Spleen (tissue), 7 donors: Measurements from ENCODE around the gene SPINK8.
"Not testable (repeated sequence)": the region's sequence is repeated elsewhere in the genome, so short reads cannot be mapped to it uniquely, and the experiment has no call there.

Experiments used
- POLR2A ChIP-seq, 3 donors: fragments of 450-650 bp; IDR thresholded peaks; one replicate each; pipeline ENCODE4 v1.5.1; 2017; ENCODE audit warnings: antibody characterized with exemption in 3 of 3, mild to moderate bottlenecking in 1 of 3
- POLR2AphosphoS5 ChIP-seq, 3 donors: sonication (generic); formaldehyde crosslinking; IDR thresholded peaks; one replicate each; pipeline ENCODE4 v1.5.1; 2017; ENCODE audit warnings: antibody characterized with exemption in 3 of 3
- TF ChIP-seq, protein P1 (sequence below), 11 experiments: fragments of 200-600 bp in 7 of 11; fragments of 450-650 bp in 4 of 11; sonication (generic) in 4 of 11; IDR thresholded peaks in 8 of 11; conservative IDR thresholded peaks in 3 of 11; 1 replicate in 7 of 11; 2 replicates in 4 of 11; pipeline versions ENCODE4 v1.4.0 to v1.8.0; 2016 to 2021; ENCODE audit warnings: antibody characterized with exemption in 11 of 11, inconsistent platforms in 4 of 11, mild to moderate bottlenecking in 1 of 11
- donor health status: DM: no; HTN: no; CAD: no; lungs with moderate emphysema.
- donor health status: DM: no; HTN: no; CAD: no.
- donor health status: DM: no; HTN: no; CAD: no.

DNA sequence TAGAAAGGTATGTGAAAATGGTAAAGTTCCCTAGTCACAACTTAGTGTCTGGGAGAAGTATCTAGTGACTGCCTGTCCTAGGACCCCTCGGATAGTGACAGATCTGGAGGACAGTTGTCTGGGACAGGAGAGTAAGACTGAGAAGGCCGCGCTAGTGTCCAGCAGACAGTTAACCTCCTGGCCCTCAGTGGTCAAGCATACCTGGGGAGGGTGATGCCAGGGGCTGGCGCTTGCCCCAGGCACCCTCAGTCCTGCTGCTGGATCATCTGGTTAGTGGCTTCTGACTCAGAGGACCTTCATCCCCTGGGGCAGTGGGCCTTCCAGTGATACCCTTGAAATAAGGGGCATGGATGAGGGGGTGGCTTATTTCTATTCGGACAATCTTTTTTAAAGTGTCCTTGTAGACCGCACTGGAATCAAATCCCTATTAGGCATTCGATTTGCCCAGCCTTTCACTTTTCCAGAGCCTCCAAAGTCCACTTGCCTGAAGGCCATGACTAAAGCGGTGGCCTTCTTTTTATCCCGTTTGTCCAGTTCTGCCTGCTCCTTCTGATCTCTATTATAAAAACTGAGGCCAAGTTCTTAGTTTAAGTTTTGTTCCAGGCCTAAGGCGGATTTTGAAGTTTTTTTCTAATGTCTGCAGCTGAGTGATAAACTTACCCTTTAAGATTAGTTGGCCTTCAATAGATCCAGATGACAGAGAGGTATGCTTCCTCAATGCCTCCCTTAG, 1.6 kb downstream of the SPINK8 start:
- TF ChIP-seq, protein P1, sequence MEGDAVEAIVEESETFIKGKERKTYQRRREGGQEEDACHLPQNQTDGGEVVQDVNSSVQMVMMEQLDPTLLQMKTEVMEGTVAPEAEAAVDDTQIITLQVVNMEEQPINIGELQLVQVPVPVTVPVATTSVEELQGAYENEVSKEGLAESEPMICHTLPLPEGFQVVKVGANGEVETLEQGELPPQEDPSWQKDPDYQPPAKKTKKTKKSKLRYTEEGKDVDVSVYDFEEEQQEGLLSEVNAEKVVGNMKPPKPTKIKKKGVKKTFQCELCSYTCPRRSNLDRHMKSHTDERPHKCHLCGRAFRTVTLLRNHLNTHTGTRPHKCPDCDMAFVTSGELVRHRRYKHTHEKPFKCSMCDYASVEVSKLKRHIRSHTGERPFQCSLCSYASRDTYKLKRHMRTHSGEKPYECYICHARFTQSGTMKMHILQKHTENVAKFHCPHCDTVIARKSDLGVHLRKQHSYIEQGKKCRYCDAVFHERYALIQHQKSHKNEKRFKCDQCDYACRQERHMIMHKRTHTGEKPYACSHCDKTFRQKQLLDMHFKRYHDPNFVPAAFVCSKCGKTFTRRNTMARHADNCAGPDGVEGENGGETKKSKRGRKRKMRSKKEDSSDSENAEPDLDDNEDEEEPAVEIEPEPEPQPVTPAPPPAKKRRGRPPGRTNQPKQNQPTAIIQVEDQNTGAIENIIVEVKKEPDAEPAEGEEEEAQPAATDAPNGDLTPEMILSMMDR (IDR thresholded peaks at IDR 0.05 in 8 of 11, conservative IDR thresholded peaks at IDR 0.05 in 3 of 11): not testable (repeated sequence)
- TF ChIP-seq POLR2A, POLR2AphosphoS5 (IDR thresholded peaks at IDR 0.05): not testable (repeated sequence)
